DOHH2 (cell line): ENCODE data around the gene FAM151A.

Experiments
- H3F3A ChIP-seq: fragments of 200-600 bp; sonication (generic), shearing (Covaris generic); 2 replicates; pipeline ENCODE4 v1.6.0; 2016; ENCODE audit warnings: antibody characterized with exemption, mild to moderate bottlenecking; ENCODE audit not compliant: control insufficient read depth, insufficient read depth
- H3K27ac ChIP-seq: fragments of 200-600 bp; sonication (generic); 2 replicates; pipeline ENCODE4 v1.5.1; 2014; ENCODE audit warnings: low read depth, mild to moderate bottlenecking, low read length, moderate library complexity
- H3K27me3 ChIP-seq: fragments of 200-600 bp; sonication (generic); 2 replicates; pipeline ENCODE4 v1.6.1; 2014; ENCODE audit warnings: mild to moderate bottlenecking, low read length, mixed read lengths; ENCODE audit not compliant: control insufficient read depth
- H3K36me3 ChIP-seq: fragments of 200-600 bp; sonication (generic); 2 replicates; pipeline ENCODE4 v1.6.1; 2014; ENCODE audit warnings: mild to moderate bottlenecking, low read length, moderate library complexity, mixed read lengths; ENCODE audit not compliant: control insufficient read depth
- H3K4me1 ChIP-seq: fragments of 200-600 bp; sonication (generic); 2 replicates; pipeline ENCODE4 v1.6.1; 2014; ENCODE audit warnings: mild to moderate bottlenecking, low read length, mixed read lengths; ENCODE audit not compliant: control insufficient read depth
- H3K4me2 ChIP-seq: fragments of 200-600 bp; sonication (generic); 2 replicates; pipeline ENCODE4 v1.6.0; 2014; ENCODE audit warnings: mild to moderate bottlenecking, low read length, moderate library complexity
- H3K4me3 ChIP-seq: fragments of 200-600 bp; sonication (generic); 2 replicates; pipeline ENCODE4 v1.5.1; 2014; ENCODE audit warnings: mild to moderate bottlenecking, low read length, mixed read lengths
- H3K79me2 ChIP-seq: fragments of 200-600 bp; sonication (generic); 2 replicates; pipeline ENCODE4 v1.6.1; 2014; ENCODE audit warnings: mild to moderate bottlenecking, low read length, mixed read lengths; ENCODE audit not compliant: control insufficient read depth
- H3K9me2 ChIP-seq: fragments of 200-600 bp; sonication (generic); replicated peaks from 2 replicates; pipeline ENCODE4 v1.6.1; 2014; ENCODE audit warnings: mild to moderate bottlenecking, low read length, mixed read lengths; ENCODE audit not compliant: control insufficient read depth
- H3K9me3 ChIP-seq: fragments of 200-600 bp; sonication (generic); 2 replicates; pipeline ENCODE4 v1.6.1; 2014; ENCODE audit warnings: antibody characterized with exemption, low read length, mixed read lengths; ENCODE audit not compliant: control insufficient read depth, insufficient read depth
- H4K20me1 ChIP-seq: fragments of 200-600 bp; sonication (generic); 2 replicates; pipeline ENCODE4 v1.6.0; 2014; ENCODE audit warnings: low read depth, mild to moderate bottlenecking, antibody characterized with exemption, low read length, moderate library complexity; ENCODE audit not compliant: control insufficient read depth, insufficient read depth
- EZH2phosphoT487 ChIP-seq: fragments of 200-600 bp; sonication (generic); IDR thresholded peaks from 2 replicates; pipeline ENCODE4 v1.6.1; 2017; ENCODE audit warnings: borderline replicate concordance, mild to moderate bottlenecking, antibody characterized with exemption, low read length, moderate library complexity, mixed read lengths
- TF ChIP-seq, protein P1 (sequence below): fragments of 200-600 bp; sonication (generic); IDR thresholded peaks from one replicate; pipeline ENCODE4 v1.5.1; 2014; ENCODE audit warnings: antibody characterized with exemption, mild to moderate bottlenecking, low read depth, low read length; ENCODE audit not compliant: poor library complexity, severe bottlenecking

FAM151A gene

DNA sequence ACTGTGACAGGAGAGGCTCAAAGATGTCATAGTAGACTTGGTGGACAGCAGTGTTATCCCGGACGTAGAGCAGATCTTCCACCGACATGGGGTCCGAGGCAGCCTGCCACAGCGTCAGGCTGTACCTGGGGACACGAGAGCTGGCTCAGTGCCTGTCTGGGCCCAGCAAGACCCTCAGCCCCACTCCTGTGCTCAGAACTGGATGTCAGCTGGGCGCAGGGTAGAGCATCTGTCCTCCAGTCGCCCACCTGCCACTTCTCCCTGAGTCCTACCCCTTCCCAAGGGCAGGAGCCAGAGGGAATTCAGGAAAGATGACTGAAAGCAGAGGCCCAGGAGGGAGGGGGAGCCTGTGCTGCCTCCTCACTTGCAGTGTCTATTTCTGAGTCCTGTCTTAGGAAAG lies 11.7 kb downstream of the FAM151A start:
- Histone ChIP-seq H3K27ac (no peak overlapping the region), H3K4me2 (no peak overlapping the region)
- TF ChIP-seq, protein P1, sequence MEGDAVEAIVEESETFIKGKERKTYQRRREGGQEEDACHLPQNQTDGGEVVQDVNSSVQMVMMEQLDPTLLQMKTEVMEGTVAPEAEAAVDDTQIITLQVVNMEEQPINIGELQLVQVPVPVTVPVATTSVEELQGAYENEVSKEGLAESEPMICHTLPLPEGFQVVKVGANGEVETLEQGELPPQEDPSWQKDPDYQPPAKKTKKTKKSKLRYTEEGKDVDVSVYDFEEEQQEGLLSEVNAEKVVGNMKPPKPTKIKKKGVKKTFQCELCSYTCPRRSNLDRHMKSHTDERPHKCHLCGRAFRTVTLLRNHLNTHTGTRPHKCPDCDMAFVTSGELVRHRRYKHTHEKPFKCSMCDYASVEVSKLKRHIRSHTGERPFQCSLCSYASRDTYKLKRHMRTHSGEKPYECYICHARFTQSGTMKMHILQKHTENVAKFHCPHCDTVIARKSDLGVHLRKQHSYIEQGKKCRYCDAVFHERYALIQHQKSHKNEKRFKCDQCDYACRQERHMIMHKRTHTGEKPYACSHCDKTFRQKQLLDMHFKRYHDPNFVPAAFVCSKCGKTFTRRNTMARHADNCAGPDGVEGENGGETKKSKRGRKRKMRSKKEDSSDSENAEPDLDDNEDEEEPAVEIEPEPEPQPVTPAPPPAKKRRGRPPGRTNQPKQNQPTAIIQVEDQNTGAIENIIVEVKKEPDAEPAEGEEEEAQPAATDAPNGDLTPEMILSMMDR, result no peak

GRCh38 chr1:54610601-54611580 lies 12.4 kb downstream of the FAM151A start:
- H3K27me3 ChIP-seq, result no peaks in the 10 kb centered on the region
- H3K36me3 ChIP-seq, result no peaks in the 10 kb centered on the region
- H4K20me1 ChIP-seq, result no peaks in the 10 kb centered on the region
- TF ChIP-seq, protein P1, result no peak
- TF ChIP-seq EZH2phosphoT487, result no peak
- H3K4me2 ChIP-seq, result no peak overlapping the region
- no peak overlapping the region for H3K4me3 ChIP-seq
- no peaks in the 10 kb centered on the region for H3F3A ChIP-seq
- no peaks in the 10 kb centered on the region for H3K9me3 ChIP-seq
- no peaks in the 10 kb centered on the region for H3K4me1 ChIP-seq
- H3K9me2 ChIP-seq, result no peaks in the 10 kb centered on the region
- no peaks in the 10 kb centered on the region for H3K79me2 ChIP-seq
- H3K27ac ChIP-seq, result no peak overlapping the region

More for the DNA sequence above, 11.7 kb downstream of the FAM151A start:
- H3K27me3 ChIP-seq, result no peaks in the 10 kb centered on the region
- no peak overlapping the region for H3K4me3 ChIP-seq
- H3K36me3 ChIP-seq, result no peaks in the 10 kb centered on the region
- no peaks in the 10 kb centered on the region for H3K4me1 ChIP-seq
- no peaks in the 10 kb centered on the region for H3K9me2 ChIP-seq
- no peaks in the 10 kb centered on the region for H3F3A ChIP-seq
- no peaks in the 10 kb centered on the region for H3K79me2 ChIP-seq
- H4K20me1 ChIP-seq, result no peaks in the 10 kb centered on the region
- H3K9me3 ChIP-seq, result no peaks in the 10 kb centered on the region

- no peaks in the 10 kb centered on the region for H3K9me3 ChIP-seq
- no peak overlapping the region for H3K4me3 ChIP-seq
- H3K27me3 ChIP-seq, result no peaks in the 10 kb centered on the region
- no peak overlapping the region for H3K27ac ChIP-seq
- H3K4me2 ChIP-seq, result no peak overlapping the region
- no peaks in the 10 kb centered on the region for H3K4me1 ChIP-seq
- H3F3A ChIP-seq, result no peaks in the 10 kb centered on the region
- no peaks in the 10 kb centered on the region for H3K9me2 ChIP-seq
- H3K79me2 ChIP-seq, result no peaks in the 10 kb centered on the region
- H4K20me1 ChIP-seq, result no peaks in the 10 kb centered on the region
- H3K36me3 ChIP-seq, result no peaks in the 10 kb centered on the region
- no peak for TF ChIP-seq EZH2phosphoT487
- TF ChIP-seq, protein P1, result no peak
Measured at GRCh38 chr1:54610048-54610447, 13.3 kb downstream of the FAM151A start.
